HCT116 (cell line): ENCODE measurements around the gene HMG20A. TPM values are rescaled to one million over a fixed set of nuclear protein-coding genes. Genes with fewer than 3 reads are reported as not detected.

ENCODE experiments used
- ATAC-seq: fragments of 200-7000 bp; cut with Tn5 transposase; 2 replicates; pipeline ENCODE4 v1.9.1; 2020; ENCODE audit warnings: mild to moderate bottlenecking, moderate library complexity
- BruUV-seq: library from RNA; stranded (reverse); fragments of 400-500 nt; replicated peaks from 2 replicates; lab custom pipeline; 2021; lab: Mats Ljungman, UMichigan
- CTCF ChIA-PET: fragments of 300-600 bp; sonication (Branson Sonifier 250); formaldehyde crosslinking; loops from one replicate; lab custom pipeline; 2021; ENCODE audit warnings: antibody characterized with exemption; lab: Charles Lee
- POLR2A ChIA-PET: fragments of 300-600, 350-600 bp; sonication (Branson Sonifier 250); formaldehyde crosslinking; loops from one replicate; lab custom pipeline; 2021; ENCODE audit warnings: antibody characterized with exemption; lab: Charles Lee
- RAD21 ChIA-PET, 2 experiments: fragments of 300-600 bp; sonication (Branson Sonifier 250); formaldehyde crosslinking; loops; one replicate each; lab custom pipeline; 2023; ENCODE audit warnings: low total read pairs in 2 of 2; ENCODE audit not compliant: uncharacterized antibody in 2 of 2, unreplicated experiment in 2 of 2, low non-redundant PET in 1 of 2; lab: Charles Lee
- DNase-seq: peaks from one replicate; pipeline ENCODE4 v3.0.0-alpha.2; 2010; ENCODE audit warnings: low read depth, low spot score
- H2AFZ ChIP-seq: fragments of 200-600 bp; shearing (Covaris generic), sonication (generic); 2 replicates; pipeline ENCODE4 v1.6.1; 2017; ENCODE audit warnings: low read depth, mixed run types, mixed read lengths, antibody characterized with exemption, low read length; ENCODE audit not compliant: poor library complexity, severe bottlenecking
- H3K27ac ChIP-seq: 2 replicates; pipeline ENCODE4 v1.5.1; 2012; ENCODE audit warnings: low read depth, low read length
- H3K27me3 ChIP-seq: fragments of 200-600 bp; sonication (generic); 2 replicates; pipeline ENCODE4 v1.6.1; 2016; ENCODE audit warnings: mixed run types, low read length, mixed read lengths; ENCODE audit not compliant: insufficient read depth
- H3K36me3 ChIP-seq, 2 experiments: fragments of 200-500 bp in 1 of 2; fragments of 200-600 bp in 1 of 2; sonication (Bioruptor generic) in 1 of 2; sonication (generic) in 1 of 2; 2 replicates each; pipeline versions ENCODE4 v1.5.1 to v1.6.1; 2014 to 2016; ENCODE audit warnings: low read length in 2 of 2, inconsistent platforms in 1 of 2, mixed read lengths in 1 of 2, mixed run types in 1 of 2; ENCODE audit not compliant: insufficient read depth in 2 of 2, control insufficient read depth in 1 of 2
- H3K4me1 ChIP-seq, 2 experiments: fragments of 200-600 bp in 1 of 2; sonication (generic) in 1 of 2; 2 replicates each; pipeline versions ENCODE4 v1.5.1 to v1.6.1; 2012 to 2017; ENCODE audit warnings: low read length in 2 of 2, inconsistent platforms in 1 of 2, mild to moderate bottlenecking in 1 of 2, mixed read lengths in 1 of 2, mixed run types in 1 of 2, moderate library complexity in 1 of 2; ENCODE audit not compliant: insufficient read depth in 2 of 2, control insufficient read depth in 1 of 2
- H3K4me2 ChIP-seq: fragments of 200-600 bp; sonication (generic); 2 replicates; pipeline ENCODE4 v1.6.1; 2017; ENCODE audit warnings: mixed run types, low read length, mixed read lengths
- H3K4me3 ChIP-seq, 2 experiments: fragments of 200-600 bp in 1 of 2; sonication (generic) in 1 of 2; replicated peaks in 1 of 2; 2 replicates each; pipeline ENCODE4 v1.5.1; 2011 to 2016; ENCODE audit warnings: low read length in 2 of 2, control low read depth in 1 of 2, low read depth in 1 of 2, mild to moderate bottlenecking in 1 of 2, mixed read lengths in 1 of 2, mixed run types in 1 of 2
- H3K79me2 ChIP-seq: fragments of 200-600 bp; sonication (generic); 2 replicates; pipeline ENCODE4 v1.6.1; 2017; ENCODE audit warnings: mild to moderate bottlenecking, mixed run types, low read length, moderate library complexity, mixed read lengths; ENCODE audit not compliant: insufficient read depth
- H3K9ac ChIP-seq: fragments of 200-600 bp; sonication (generic); 2 replicates; pipeline ENCODE4 v1.6.1; 2016; ENCODE audit warnings: low read length, mixed read lengths
- H3K9me2 ChIP-seq: fragments of 200-600 bp; sonication (generic), shearing (Covaris generic); 2 replicates; pipeline ENCODE4 v1.6.1; 2017; ENCODE audit warnings: mixed run types, mild to moderate bottlenecking, moderate library complexity; ENCODE audit not compliant: insufficient read depth
- H3K9me3 ChIP-seq, 2 experiments: fragments of 200-500 bp in 1 of 2; fragments of 200-600 bp in 1 of 2; sonication (Bioruptor generic) in 1 of 2; sonication (generic) in 1 of 2; 2 replicates each; pipeline ENCODE4 v1.6.1; 2014 to 2017; ENCODE audit warnings: low read length in 2 of 2, mixed read lengths in 2 of 2, inconsistent platforms in 1 of 2, low read depth in 1 of 2, mild to moderate bottlenecking in 1 of 2, mixed run types in 1 of 2, moderate library complexity in 1 of 2; ENCODE audit not compliant: control insufficient read depth in 1 of 2, insufficient read depth in 1 of 2
- H4K20me1 ChIP-seq: fragments of 200-600 bp; sonication (generic), shearing (Covaris generic); 2 replicates; pipeline ENCODE4 v1.6.1; 2017; ENCODE audit warnings: mixed run types, mild to moderate bottlenecking, moderate library complexity; ENCODE audit not compliant: insufficient read depth
- CBX3 ChIP-seq: IDR thresholded peaks from 2 replicates; pipeline ENCODE4 v1.6.1; 2012; ENCODE audit warnings: low read depth
- CEBPB ChIP-seq: IDR thresholded peaks from 2 replicates; pipeline ENCODE4 v1.6.1; 2012; ENCODE audit warnings: low read depth
- EGR1 ChIP-seq: IDR thresholded peaks from 2 replicates; pipeline ENCODE4 v1.6.1; 2012; ENCODE audit warnings: low read depth
- ELF1 ChIP-seq: IDR thresholded peaks from 2 replicates; pipeline ENCODE4 v1.6.1; 2012; ENCODE audit warnings: low read depth, borderline replicate concordance
- EZH2 ChIP-seq: fragments of 200-600 bp; sonication (generic); IDR thresholded peaks from 2 replicates; pipeline ENCODE4 v1.6.1; 2017; ENCODE audit warnings: antibody characterized with exemption, mixed run types
- EZH2phosphoT487 ChIP-seq: fragments of 200-600 bp; IDR thresholded peaks from 2 replicates; pipeline ENCODE4 v1.6.1; 2018; ENCODE audit warnings: antibody characterized with exemption, borderline replicate concordance
- FOSL1 ChIP-seq: IDR thresholded peaks from 2 replicates; pipeline ENCODE4 v1.6.1; 2012; ENCODE audit warnings: low read depth
- JUND ChIP-seq: IDR thresholded peaks from 2 replicates; pipeline ENCODE4 v1.6.1; 2012
- POLR2AphosphoS5 ChIP-seq: IDR thresholded peaks from 2 replicates; pipeline ENCODE4 v1.6.1; 2011; ENCODE audit warnings: mild to moderate bottlenecking, low read depth, low read length, moderate library complexity
- SP1 ChIP-seq: IDR thresholded peaks from 2 replicates; pipeline ENCODE4 v1.6.1; 2012; ENCODE audit warnings: low read depth
- SRF ChIP-seq: IDR thresholded peaks from 2 replicates; pipeline ENCODE4 v1.6.1; 2012; ENCODE audit warnings: low read depth
- TCF7L2 ChIP-seq: IDR thresholded peaks from 2 replicates; pipeline ENCODE4 v1.7.0; 2011; ENCODE audit warnings: borderline replicate concordance, inconsistent platforms; ENCODE audit not compliant: insufficient read depth, insufficient read length; ENCODE audit errors: extremely low read depth
- YY1 ChIP-seq: IDR thresholded peaks from 2 replicates; pipeline ENCODE4 v1.6.1; 2011; ENCODE audit warnings: low read length, low read depth, moderate library complexity, mild to moderate bottlenecking; ENCODE audit not compliant: insufficient replicate concordance; ENCODE audit errors: extremely low read depth
- ZBTB33 ChIP-seq: IDR thresholded peaks from 2 replicates; pipeline ENCODE4 v1.6.1; 2011; ENCODE audit warnings: mild to moderate bottlenecking, low read length, moderate library complexity; ENCODE audit not compliant: insufficient replicate concordance; ENCODE audit errors: extremely low read depth
- ZFX ChIP-seq: fragments of 450-650 bp; IDR thresholded peaks from 2 replicates; pipeline ENCODE4 v1.6.1; 2017
- ZNF274 ChIP-seq: fragments of 200-500 bp; sonication (Bioruptor generic); IDR thresholded peaks from 2 replicates; pipeline ENCODE4 v1.6.1; 2014; ENCODE audit warnings: mild to moderate bottlenecking, low read depth, low read length, inconsistent platforms
- intact Hi-C: fragments of 100-400 bp; cut with micrococcal nuclease; formaldehyde crosslinking; loops from 2 replicates; pipeline ENCODE4 v1.10.0; 2022
- total RNA-seq: library from RNA; stranded (reverse); gene quantifications from one replicate; pipeline ENCODE4 v1.2.1, GENCODE V29; 2021; ENCODE audit not compliant: unreplicated experiment
- TF ChIP-seq, protein P1 (sequence below): IDR thresholded peaks from 2 replicates; pipeline ENCODE4 v1.6.1; 2012; ENCODE audit warnings: low read depth
- TF ChIP-seq, protein P2 (sequence below): IDR thresholded peaks from 2 replicates; pipeline ENCODE4 v1.6.1; 2012
- TF ChIP-seq, protein P3 (sequence below): IDR thresholded peaks from 2 replicates; pipeline ENCODE4 v1.6.1; 2012
- TF ChIP-seq, protein P4 (sequence below), 3 experiments: fragments of 200-600 bp in 1 of 3; sonication (generic) in 1 of 3; IDR thresholded peaks in 2 of 3; conservative IDR thresholded peaks in 1 of 3; 2 replicates each; pipeline ENCODE4 v1.5.1; 2012 to 2017; ENCODE audit warnings: low read depth in 2 of 3, low read length in 2 of 3, antibody characterized with exemption in 1 of 3, borderline replicate concordance in 1 of 3, control low read depth in 1 of 3, mild to moderate bottlenecking in 1 of 3, mixed read lengths in 1 of 3, mixed run types in 1 of 3, moderate library complexity in 1 of 3; ENCODE audit not compliant: insufficient read depth in 1 of 3

Gene HMG20A
- total RNA-seq, 1 experiment from 2014 or later, result 37.7 TPM

- POLR2A ChIA-PET, result interaction anchor here (0.7 kb wide), 1 partner anchor 1091 kb away, joined by 3 read pairs; no protein-coding TSS in a partner anchor
- no peak overlapping the region for H3K27ac ChIP-seq
- no peak overlapping the region for H3K4me3 ChIP-seq
- H2AFZ ChIP-seq, result no peak overlapping the region
- H3K4me1 ChIP-seq, result peaks cover 0 to 5% of the 10 kb centered on the region in 2 experiments; a peak in 1 of 4 replicates
- DNase-seq, result no peak
- TF ChIP-seq SRF (no peak), EZH2 (no peak), JUND (no peak), TCF7L2 (no peak), ELF1 (no peak), CEBPB (no peak), SP1 (no peak), YY1 (no peak), ZBTB33 (no peak), POLR2AphosphoS5 (no peak), FOSL1 (no peak), EGR1 (no peak), ZNF274 (no peak), EZH2phosphoT487 (no peak), CBX3 (no peak), ZFX (no peak)
- TF ChIP-seq, protein P1, sequence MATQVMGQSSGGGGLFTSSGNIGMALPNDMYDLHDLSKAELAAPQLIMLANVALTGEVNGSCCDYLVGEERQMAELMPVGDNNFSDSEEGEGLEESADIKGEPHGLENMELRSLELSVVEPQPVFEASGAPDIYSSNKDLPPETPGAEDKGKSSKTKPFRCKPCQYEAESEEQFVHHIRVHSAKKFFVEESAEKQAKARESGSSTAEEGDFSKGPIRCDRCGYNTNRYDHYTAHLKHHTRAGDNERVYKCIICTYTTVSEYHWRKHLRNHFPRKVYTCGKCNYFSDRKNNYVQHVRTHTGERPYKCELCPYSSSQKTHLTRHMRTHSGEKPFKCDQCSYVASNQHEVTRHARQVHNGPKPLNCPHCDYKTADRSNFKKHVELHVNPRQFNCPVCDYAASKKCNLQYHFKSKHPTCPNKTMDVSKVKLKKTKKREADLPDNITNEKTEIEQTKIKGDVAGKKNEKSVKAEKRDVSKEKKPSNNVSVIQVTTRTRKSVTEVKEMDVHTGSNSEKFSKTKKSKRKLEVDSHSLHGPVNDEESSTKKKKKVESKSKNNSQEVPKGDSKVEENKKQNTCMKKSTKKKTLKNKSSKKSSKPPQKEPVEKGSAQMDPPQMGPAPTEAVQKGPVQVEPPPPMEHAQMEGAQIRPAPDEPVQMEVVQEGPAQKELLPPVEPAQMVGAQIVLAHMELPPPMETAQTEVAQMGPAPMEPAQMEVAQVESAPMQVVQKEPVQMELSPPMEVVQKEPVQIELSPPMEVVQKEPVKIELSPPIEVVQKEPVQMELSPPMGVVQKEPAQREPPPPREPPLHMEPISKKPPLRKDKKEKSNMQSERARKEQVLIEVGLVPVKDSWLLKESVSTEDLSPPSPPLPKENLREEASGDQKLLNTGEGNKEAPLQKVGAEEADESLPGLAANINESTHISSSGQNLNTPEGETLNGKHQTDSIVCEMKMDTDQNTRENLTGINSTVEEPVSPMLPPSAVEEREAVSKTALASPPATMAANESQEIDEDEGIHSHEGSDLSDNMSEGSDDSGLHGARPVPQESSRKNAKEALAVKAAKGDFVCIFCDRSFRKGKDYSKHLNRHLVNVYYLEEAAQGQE, result no peak
- TF ChIP-seq, protein P2, sequence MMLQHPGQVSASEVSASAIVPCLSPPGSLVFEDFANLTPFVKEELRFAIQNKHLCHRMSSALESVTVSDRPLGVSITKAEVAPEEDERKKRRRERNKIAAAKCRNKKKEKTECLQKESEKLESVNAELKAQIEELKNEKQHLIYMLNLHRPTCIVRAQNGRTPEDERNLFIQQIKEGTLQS, result no peak
- TF ChIP-seq, protein P3, sequence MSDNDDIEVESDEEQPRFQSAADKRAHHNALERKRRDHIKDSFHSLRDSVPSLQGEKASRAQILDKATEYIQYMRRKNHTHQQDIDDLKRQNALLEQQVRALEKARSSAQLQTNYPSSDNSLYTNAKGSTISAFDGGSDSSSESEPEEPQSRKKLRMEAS, result no peak
- TF ChIP-seq, protein P4, sequence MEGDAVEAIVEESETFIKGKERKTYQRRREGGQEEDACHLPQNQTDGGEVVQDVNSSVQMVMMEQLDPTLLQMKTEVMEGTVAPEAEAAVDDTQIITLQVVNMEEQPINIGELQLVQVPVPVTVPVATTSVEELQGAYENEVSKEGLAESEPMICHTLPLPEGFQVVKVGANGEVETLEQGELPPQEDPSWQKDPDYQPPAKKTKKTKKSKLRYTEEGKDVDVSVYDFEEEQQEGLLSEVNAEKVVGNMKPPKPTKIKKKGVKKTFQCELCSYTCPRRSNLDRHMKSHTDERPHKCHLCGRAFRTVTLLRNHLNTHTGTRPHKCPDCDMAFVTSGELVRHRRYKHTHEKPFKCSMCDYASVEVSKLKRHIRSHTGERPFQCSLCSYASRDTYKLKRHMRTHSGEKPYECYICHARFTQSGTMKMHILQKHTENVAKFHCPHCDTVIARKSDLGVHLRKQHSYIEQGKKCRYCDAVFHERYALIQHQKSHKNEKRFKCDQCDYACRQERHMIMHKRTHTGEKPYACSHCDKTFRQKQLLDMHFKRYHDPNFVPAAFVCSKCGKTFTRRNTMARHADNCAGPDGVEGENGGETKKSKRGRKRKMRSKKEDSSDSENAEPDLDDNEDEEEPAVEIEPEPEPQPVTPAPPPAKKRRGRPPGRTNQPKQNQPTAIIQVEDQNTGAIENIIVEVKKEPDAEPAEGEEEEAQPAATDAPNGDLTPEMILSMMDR (IDR thresholded peaks at IDR 0.05 in 2 of 3, conservative IDR thresholded peaks at IDR 0.05 in 1 of 3; ENCODE audit: borderline replicate concordance in 1 of 3, insufficient read depth in 1 of 3, low read depth in 2 of 3, low read length in 2 of 3), result no peak
- TF ChIP-seq, all 23 proteins: peak for 0
- no TSS peak for BruUV-seq
- H3K36me3 ChIP-seq, result no peaks in the 10 kb centered on the region
- H3K9me2 ChIP-seq, result no peaks in the 10 kb centered on the region
- H3K9ac ChIP-seq, result no peak overlapping the region
- peaks cover 14% of the 10 kb centered on the region for H3K79me2 ChIP-seq
- CTCF ChIA-PET, result no interaction called here
- intact Hi-C loops, result no loop called here
- H3K27me3 ChIP-seq, result no peaks in the 10 kb centered on the region
- peak overlapping the region; percentile 10; the same call in 1 of the 2 replicates for H3K4me2 ChIP-seq
- peaks cover 8 to 12% of the 10 kb centered on the region in 2 experiments; a peak in 2 of 4 replicates for H3K9me3 ChIP-seq
- ATAC-seq, result no peak
- no peaks in the 10 kb centered on the region; the same call in 1 of the 2 replicates for H4K20me1 ChIP-seq
- RAD21 ChIA-PET, result no interaction called here
These were observed 17.8 kb upstream of the HMG20A start for GRCh38 chr15:77402740-77403379.
